Right lobe of liver (tissue), 6 donors: Measurements from ENCODE around the gene NAV1. TPM values are rescaled to one million over a fixed set of nuclear protein-coding genes. Genes with fewer than 3 reads are reported as not detected.

Experiments used
- ATAC-seq, 4 donors: fragments of 200-7000 bp; cut with Tn5 transposase; one replicate each; pipeline ENCODE4 v1.9.1; 2020; ENCODE audit warnings: mild to moderate bottlenecking in 4 of 4, moderate library complexity in 4 of 4
- DNase-seq, 3 donors: peaks; one replicate each; pipeline ENCODE4 v3.0.0-alpha.2; 2020
- H3K27ac ChIP-seq, 3 donors: fragments of 200-600 bp; one replicate each; pipeline ENCODE4 v1.8.0; 2022
- H3K27me3 ChIP-seq, 2 donors: fragments of 200-600 bp; one replicate each; pipeline ENCODE4 v1.8.0; 2022
- H3K36me3 ChIP-seq, 4 donors: fragments of 200-600 bp; sonication (generic) in 1 of 4; one replicate each; pipeline versions ENCODE4 v1.5.1 to v1.8.0; 2017 to 2022; ENCODE audit warnings: control low read depth in 1 of 4
- H3K4me1 ChIP-seq, 4 donors: fragments of 200-600 bp; sonication (generic) in 1 of 4; one replicate each; pipeline versions ENCODE4 v1.5.1 to v1.8.0; 2017 to 2022; ENCODE audit warnings: control low read depth in 1 of 4
- H3K4me3 ChIP-seq, 3 donors: fragments of 200-600 bp; one replicate each; pipeline ENCODE4 v1.8.0; 2022
- H3K9me3 ChIP-seq, 4 donors: fragments of 200-600 bp; sonication (generic) in 1 of 4; one replicate each; pipeline versions ENCODE4 v1.5.1 to v1.8.0; 2017 to 2022; ENCODE audit warnings: control low read depth in 1 of 4
- CTCF ChIP-seq, 4 donors: fragments of 200-600 bp in 3 of 4; fragments of 450-650 bp in 1 of 4; IDR thresholded peaks; one replicate each; pipeline versions ENCODE4 v1.5.1 to v1.8.0; 2016 to 2022; ENCODE audit warnings: antibody characterized with exemption in 4 of 4, mild to moderate bottlenecking in 2 of 4
- POLR2A ChIP-seq: fragments of 450-650 bp; IDR thresholded peaks from one replicate; pipeline ENCODE4 v1.6.1; 2017; ENCODE audit warnings: antibody characterized with exemption, mild to moderate bottlenecking
- WGBS: methylation state at CpG from one replicate; pipeline ENCODE4 v1.1.6; 2018; ENCODE audit warnings: low coverage, low lambda C conversion rate; ENCODE audit not compliant: insufficient coverage; ENCODE audit errors: missing lambda C conversion rate; 5-methylcytosine and 5-hydroxymethylcytosine counted together
- intact Hi-C, 2 donors: fragments of 100-400 bp; cut with DNase I; formaldehyde crosslinking; loops; one replicate each; pipeline versions ENCODE4 v1.11.2 to v1.14.1; 2022
- total RNA-seq, 6 experiments: library from RNA; depleted of rRNA in 2 of 6; stranded (reverse); fragments of >200 nt in 2 of 6; fragmentation: NEBNext Ultra II Directional in 3 of 6; extraction: Animal tissue kit (Norgen Biotek cat#: 25700) in 3 of 6; gene quantifications; one replicate each; pipeline versions ENCODE4 v1.1.0 to v1.2.4, GENCODE V29; 2016 to 2023
- donor health status: DM: no; HTN: yes; CAD: no.
- donor health status: DM: no; HTN: no; CAD: no.
- donor health status: DM: no; HTN: no; CAD: no.
- donor health status: DM: no; HTN: yes; CAD: no.
- donor health status: DM: no; HTN: yes; CAD: no.

The NAV1 gene
- total RNA-seq, 6 experiments from 2014 or later, result 2.1 to 7.4 (median 3.7) TPM

DNA sequence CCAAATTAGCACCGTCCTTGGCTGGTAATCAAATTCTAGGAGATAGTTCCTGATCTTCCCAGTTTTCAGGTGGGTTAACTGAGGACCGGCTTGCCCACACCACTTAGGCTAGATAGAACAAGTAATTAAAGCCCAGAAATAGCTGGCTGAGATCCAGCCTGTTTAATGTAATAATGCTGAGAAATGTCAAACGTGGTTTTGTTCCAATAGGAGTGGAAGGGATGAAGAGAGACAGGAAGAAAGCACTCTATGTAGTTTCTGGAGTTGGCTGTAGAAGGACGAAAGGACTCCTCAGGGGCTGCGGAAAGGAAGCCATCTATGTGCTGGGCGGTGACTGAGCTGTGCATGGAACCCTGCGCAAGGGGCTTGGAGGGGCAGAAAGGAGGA, 18.6 kb downstream of the NAV1 start:
- no peaks in the 10 kb centered on the region for H3K27me3 ChIP-seq
- H3K36me3 ChIP-seq, result no peaks in the 10 kb centered on the region
- no peak overlapping the region for H3K4me3 ChIP-seq
- ATAC-seq (no peak), DNase-seq (no peak)
- H3K27ac ChIP-seq, result no peak overlapping the region
- intact Hi-C loops, result loop anchor here (10.0 kb wide), 1 partner anchor 227 kb away; no protein-coding TSS in a partner anchor
- whole genome bisulfite sequencing, result 62% methylated on average over 7 of the region's 7 CpGs
- no peaks in the 10 kb centered on the region for H3K4me1 ChIP-seq
- no peaks in the 10 kb centered on the region for H3K9me3 ChIP-seq
- TF ChIP-seq POLR2A (no peak), CTCF (IDR thresholded peaks at IDR 0.05) (no peak)

DNA sequence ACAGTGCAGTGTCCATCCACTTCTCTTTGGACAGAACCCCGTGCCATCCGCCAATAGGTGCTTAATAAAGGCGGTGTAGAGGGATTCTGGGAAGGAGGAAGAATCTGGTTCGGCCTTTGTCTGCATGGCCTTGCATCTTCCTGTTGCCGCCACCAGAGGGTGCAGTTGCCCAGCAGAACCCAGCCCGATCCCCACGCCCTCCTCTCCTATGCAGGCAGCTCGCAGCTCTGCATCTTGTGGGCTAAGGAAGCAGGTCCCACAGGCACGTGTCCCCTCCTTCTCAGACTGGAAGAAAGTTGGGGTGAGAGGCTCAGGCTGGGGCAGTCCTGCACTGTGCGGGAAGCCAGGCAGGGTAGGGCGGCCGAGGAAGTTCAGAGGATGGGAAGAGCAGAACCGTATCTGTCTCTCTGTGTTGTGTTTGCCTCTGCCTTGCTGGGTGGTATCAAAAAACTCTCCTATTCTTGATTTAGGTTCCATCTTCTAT, 20.8 kb downstream of the NAV1 start:
- no peaks in the 10 kb centered on the region for H3K36me3 ChIP-seq
- peak; percentile 76 to 84 (median 80) for DNase-seq
- no peak overlapping the region for H3K27ac ChIP-seq
- TF ChIP-seq POLR2A (no peak), CTCF (IDR thresholded peaks at IDR 0.05) (peak; percentile 93 to 96 (median 94))
- intact Hi-C loops, result loop anchor here (2.0 to 10.0 kb wide), 3 partner anchors 145 to 225 kb away; no protein-coding TSS in a partner anchor
- no peaks in the 10 kb centered on the region for H3K27me3 ChIP-seq
- peak; percentile 96 to 98 (median 97) for ATAC-seq
- WGBS, result 10% methylated on average over 6 of the region's 13 CpGs
- H3K4me1 ChIP-seq, result no peaks in the 10 kb centered on the region
- H3K4me3 ChIP-seq, result no peak overlapping the region
- H3K9me3 ChIP-seq, result no peaks in the 10 kb centered on the region

DNA sequence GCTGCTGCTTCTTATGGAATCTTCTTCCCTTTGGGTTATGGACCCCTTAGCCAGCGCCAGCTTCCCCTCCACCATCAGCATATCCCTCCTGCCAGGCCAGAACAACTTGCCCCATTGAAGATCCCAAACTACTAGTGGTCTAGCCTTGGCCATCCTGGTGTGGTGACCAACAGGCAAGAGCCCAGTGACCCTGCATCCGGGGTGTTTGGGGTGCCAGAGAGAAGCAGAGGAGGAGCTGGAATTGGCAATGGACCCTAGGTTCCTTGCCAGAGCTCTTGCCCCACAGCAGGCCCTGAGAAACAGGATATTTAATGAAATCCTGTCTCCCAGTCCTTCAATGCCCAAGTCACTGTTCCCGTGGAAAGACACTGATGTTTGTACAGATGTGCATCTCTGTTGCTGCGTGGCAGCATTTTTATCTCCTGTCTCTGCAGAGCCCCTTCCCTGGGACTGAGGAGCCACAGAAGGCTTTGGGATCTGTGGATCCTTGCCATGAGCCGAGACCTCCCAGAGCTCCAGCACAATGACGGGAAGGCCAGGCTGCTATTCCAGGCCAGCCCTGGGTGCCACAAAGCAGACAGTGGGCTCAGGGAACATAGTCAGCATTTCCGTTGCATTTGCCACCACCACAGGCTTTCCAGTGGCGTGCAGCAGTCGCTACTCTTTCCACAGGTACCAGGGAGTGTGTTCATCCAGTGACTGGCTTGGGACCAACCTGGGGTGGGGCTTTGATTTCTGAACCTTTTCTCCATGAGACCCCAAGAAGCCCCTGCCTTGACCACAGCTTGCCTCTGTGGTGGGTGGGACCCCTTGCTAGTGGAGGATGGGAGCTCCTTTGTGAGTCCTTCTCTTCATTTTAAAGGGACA, 21.6 kb downstream of the NAV1 start:
- H3K9me3 ChIP-seq, result no peaks in the 10 kb centered on the region
- no peaks in the 10 kb centered on the region for H3K27me3 ChIP-seq
- intact Hi-C loops, result loop anchor here (2.0 to 5.0 kb wide), 2 partner anchors 144 to 152 kb away; no protein-coding TSS in a partner anchor
- no peak overlapping the region for H3K27ac ChIP-seq
- DNase-seq (peak in 1 of 3 donors; percentile 32), ATAC-seq (no peak)
- no peaks in the 10 kb centered on the region for H3K36me3 ChIP-seq
- no peak for TF ChIP-seq POLR2A
- no peak for TF ChIP-seq CTCF (IDR thresholded peaks at IDR 0.05)
- no peaks in the 10 kb centered on the region for H3K4me1 ChIP-seq
- 54% methylated on average over 4 of the region's 9 CpGs for WGBS
- H3K4me3 ChIP-seq, result no peak overlapping the region

DNA sequence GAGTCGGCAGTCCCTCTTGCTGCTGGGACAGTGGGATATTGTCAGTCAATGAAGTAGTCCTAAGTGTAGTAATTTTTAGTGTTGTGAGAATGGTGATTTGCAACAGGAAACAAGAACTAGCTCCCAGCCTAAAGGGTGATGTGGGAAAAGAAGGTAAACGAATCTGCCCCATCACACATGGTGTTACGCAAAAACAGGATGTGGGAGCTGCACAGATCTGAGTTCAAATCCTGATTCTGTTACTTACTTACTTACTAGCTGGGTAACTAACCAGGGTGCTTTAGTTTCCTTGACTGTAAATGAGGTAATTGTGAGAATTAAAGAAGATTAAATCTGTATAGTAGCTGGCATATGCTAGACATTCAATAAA, 22.3 kb downstream of the NAV1 start:
- TF ChIP-seq CTCF (IDR thresholded peaks at IDR 0.05) (no peak), POLR2A (no peak)
- 80% methylated on average over 3 of the region's 3 CpGs for WGBS
- intact Hi-C loops, result loop anchor here (2.0 to 5.0 kb wide), 2 partner anchors 144 to 151 kb away; no protein-coding TSS in a partner anchor
- Histone ChIP-seq H3K27ac (no peak overlapping the region), H3K36me3 (no peaks in the 10 kb centered on the region), H3K27me3 (no peaks in the 10 kb centered on the region), H3K4me1 (no peaks in the 10 kb centered on the region), H3K4me3 (no peak overlapping the region), H3K9me3 (no peaks in the 10 kb centered on the region)
- ATAC-seq (no peak), DNase-seq (no peak)
